RWPE2 (cell line): ENCODE data around the gene ARHGAP4.

Experiments used
- ATAC-seq: fragments of 200-7000 bp; cut with Tn5 transposase; 3 replicates; pipeline ENCODE4 v1.9.1; 2021; ENCODE audit warnings: low read depth
- DNase-seq: peaks from one replicate; pipeline ENCODE4 v3.0.0-alpha.2; 2020; ENCODE audit warnings: low spot score
- H3K27ac ChIP-seq: fragments of 450-650 bp; 2 replicates; pipeline ENCODE4 v1.5.1; 2017; ENCODE audit warnings: mild to moderate bottlenecking; ENCODE audit not compliant: poor library complexity, severe bottlenecking
- H3K27me3 ChIP-seq: fragments of 250-450 bp; sonication (Bioruptor Pico); 2 replicates; pipeline ENCODE4 v1.5.1; 2021; ENCODE audit warnings: mild to moderate bottlenecking, moderate library complexity; ENCODE audit not compliant: insufficient read depth, poor library complexity, severe bottlenecking
- H3K36me3 ChIP-seq: fragments of 250-450 bp; sonication (Bioruptor Pico); 2 replicates; pipeline ENCODE4 v1.5.1; 2020; ENCODE audit warnings: low read depth, mild to moderate bottlenecking, moderate library complexity
- H3K4me1 ChIP-seq: fragments of 250-450 bp; sonication (Bioruptor Pico); 2 replicates; pipeline ENCODE4 v1.5.1; 2021; ENCODE audit warnings: mild to moderate bottlenecking, moderate library complexity; ENCODE audit not compliant: insufficient read depth, poor library complexity, severe bottlenecking
- H3K4me3 ChIP-seq: fragments of 250-450 bp; sonication (Bioruptor Pico); 2 replicates; pipeline ENCODE4 v1.5.1; 2021; ENCODE audit warnings: mild to moderate bottlenecking, moderate library complexity; ENCODE audit not compliant: severe bottlenecking
- H3K9me3 ChIP-seq: fragments of 250-450 bp; sonication (Bioruptor Pico); 2 replicates; pipeline ENCODE4 v1.5.1; 2021; ENCODE audit warnings: mild to moderate bottlenecking, moderate library complexity; ENCODE audit not compliant: severe bottlenecking
- CTCF ChIP-seq: fragments of 450-650 bp; IDR thresholded peaks from one replicate; pipeline ENCODE4 v1.5.1; 2017; ENCODE audit warnings: mild to moderate bottlenecking, moderate library complexity; ENCODE audit not compliant: poor library complexity, severe bottlenecking

Gene ARHGAP4

GRCh38 chrX:153967536-153968224, 41.6 kb upstream of the ARHGAP4 start:
- no peak overlapping the region for H3K4me3 ChIP-seq
- H3K36me3 ChIP-seq, result peaks cover 31% of the 10 kb centered on the region
- H3K4me1 ChIP-seq, result no peaks in the 10 kb centered on the region
- no peaks in the 10 kb centered on the region for H3K9me3 ChIP-seq
- no peak overlapping the region for H3K27ac ChIP-seq
- no peak for TF ChIP-seq CTCF
- H3K27me3 ChIP-seq, result no peaks in the 10 kb centered on the region
- no peak for DNase-seq
- no peak for ATAC-seq

GRCh38 chrX:153966841-153967535, 40.9 kb upstream of the ARHGAP4 start:
- TF ChIP-seq CTCF, result no peak
- no peaks in the 10 kb centered on the region for H3K27me3 ChIP-seq
- no peaks in the 10 kb centered on the region for H3K9me3 ChIP-seq
- ATAC-seq (no peak), DNase-seq (no peak)
- H3K4me1 ChIP-seq, result no peaks in the 10 kb centered on the region
- no peak overlapping the region for H3K27ac ChIP-seq
- no peak overlapping the region for H3K4me3 ChIP-seq
- H3K36me3 ChIP-seq, result peaks cover 38% of the 10 kb centered on the region

- TF ChIP-seq CTCF, result no peak
- Histone ChIP-seq H3K4me1 (no peaks in the 10 kb centered on the region), H3K9me3 (no peaks in the 10 kb centered on the region), H3K36me3 (peaks cover 45% of the 10 kb centered on the region), H3K27ac (no peak overlapping the region), H3K27me3 (no peaks in the 10 kb centered on the region), H3K4me3 (no peak overlapping the region)
- DNase-seq, result no peak
- no peak for ATAC-seq
Measured at GRCh38 chrX:153966283-153966688, 40.2 kb upstream of the ARHGAP4 start.

DNA sequence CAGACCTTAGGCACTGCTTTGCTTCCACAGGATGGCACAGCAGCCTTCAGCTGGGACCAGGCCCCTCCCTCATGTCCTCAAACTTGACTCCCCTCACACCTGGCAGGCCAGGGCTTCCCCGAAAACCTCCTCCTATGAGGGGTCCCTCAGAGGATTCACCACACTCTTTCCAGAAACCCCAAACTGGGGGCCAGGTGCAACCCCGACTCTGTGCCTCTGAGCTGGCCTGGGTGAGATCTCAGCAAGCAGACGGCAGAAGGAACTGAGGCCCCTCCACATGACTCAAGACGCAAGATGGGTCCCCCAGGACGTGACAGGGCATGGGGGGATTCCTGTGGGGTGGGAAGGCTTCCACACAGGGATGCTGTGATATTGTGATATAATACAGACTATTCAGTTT, 39.3 kb upstream of the ARHGAP4 start:
- H3K27me3 ChIP-seq, result no peaks in the 10 kb centered on the region
- no peaks in the 10 kb centered on the region for H3K9me3 ChIP-seq
- peaks cover 54% of the 10 kb centered on the region for H3K36me3 ChIP-seq
- H3K4me1 ChIP-seq, result no peaks in the 10 kb centered on the region
- no peak for TF ChIP-seq CTCF
- no peak for ATAC-seq
- no peak overlapping the region for H3K4me3 ChIP-seq
- no peak for DNase-seq
- no peak overlapping the region for H3K27ac ChIP-seq

GRCh38 chrX:153964105-153964504, 38.0 kb upstream of the ARHGAP4 start:
- H3K36me3 ChIP-seq, result peaks cover 57% of the 10 kb centered on the region
- H3K4me1 ChIP-seq, result no peaks in the 10 kb centered on the region
- no peaks in the 10 kb centered on the region for H3K9me3 ChIP-seq
- no peak overlapping the region for H3K27ac ChIP-seq
- DNase-seq (no peak), ATAC-seq (no peak)
- no peak for TF ChIP-seq CTCF
- H3K4me3 ChIP-seq, result no peak overlapping the region
- H3K27me3 ChIP-seq, result no peaks in the 10 kb centered on the region
